HUES48 (cell line): ENCODE measurements around the gene IMP3.

ENCODE experiments used
- H3K27ac ChIP-seq: one replicate; pipeline ENCODE4 v1.7.0; 2013; ENCODE audit warnings: low read depth, low read length, inconsistent platforms
- H3K27me3 ChIP-seq: 2 replicates; pipeline ENCODE4 v1.6.1; 2013; ENCODE audit warnings: mild to moderate bottlenecking, low read length; ENCODE audit not compliant: control insufficient read depth, insufficient read depth
- H3K36me3 ChIP-seq: 2 replicates; pipeline ENCODE4 v1.6.1; 2013; ENCODE audit warnings: low read length; ENCODE audit not compliant: control insufficient read depth, insufficient read depth
- H3K4me1 ChIP-seq: 2 replicates; pipeline ENCODE4 v1.6.1; 2013; ENCODE audit warnings: mild to moderate bottlenecking, low read length; ENCODE audit not compliant: control insufficient read depth, insufficient read depth
- H3K4me3 ChIP-seq: 2 replicates; pipeline ENCODE4 v1.5.1; 2013; ENCODE audit warnings: mild to moderate bottlenecking, low read depth, low read length
- H3K9ac ChIP-seq: 2 replicates; pipeline ENCODE4 v1.6.1; 2013; ENCODE audit warnings: mild to moderate bottlenecking, low read depth, low read length, moderate library complexity
- H3K9me3 ChIP-seq: 2 replicates; pipeline ENCODE4 v1.6.1; 2013; ENCODE audit warnings: low read length; ENCODE audit not compliant: control insufficient read depth, insufficient read depth

IMP3 gene

GRCh38 chr15:75598361-75598760, 41.7 kb downstream of the IMP3 start:
- no peaks in the 10 kb centered on the region for H3K9me3 ChIP-seq
- H3K4me1 ChIP-seq, result no peaks in the 10 kb centered on the region
- no peak overlapping the region for H3K9ac ChIP-seq
- H3K27ac ChIP-seq, result no peak overlapping the region
- H3K36me3 ChIP-seq, result peaks cover 64% of the 10 kb centered on the region
- no peak overlapping the region for H3K4me3 ChIP-seq
- H3K27me3 ChIP-seq, result no peaks in the 10 kb centered on the region

- no peak overlapping the region for H3K9ac ChIP-seq
- H3K27ac ChIP-seq, result no peak overlapping the region
Measured at GRCh38 chr15:75597667-75598341, 42.2 kb downstream of the IMP3 start.

GRCh38 chr15:75596703-75597345, 43.2 kb downstream of the IMP3 start:
- Histone ChIP-seq H3K9ac (no peak overlapping the region), H3K9me3 (no peaks in the 10 kb centered on the region), H3K27me3 (no peaks in the 10 kb centered on the region), H3K4me3 (no peak overlapping the region), H3K27ac (no peak overlapping the region), H3K4me1 (no peaks in the 10 kb centered on the region), H3K36me3 (peaks cover 64% of the 10 kb centered on the region)

More at GRCh38 chr15:75597667-75598341, 42.2 kb downstream of the IMP3 start:
- Histone ChIP-seq H3K9me3 (no peaks in the 10 kb centered on the region), H3K36me3 (peaks cover 64% of the 10 kb centered on the region), H3K4me3 (no peak overlapping the region), H3K4me1 (no peaks in the 10 kb centered on the region), H3K27me3 (no peaks in the 10 kb centered on the region)

GRCh38 chr15:75594276-75594675, 45.7 kb downstream of the IMP3 start:
- H3K27me3 ChIP-seq, result no peaks in the 10 kb centered on the region
- H3K4me3 ChIP-seq, result no peak overlapping the region
- H3K27ac ChIP-seq, result no peak overlapping the region
- H3K9me3 ChIP-seq, result no peaks in the 10 kb centered on the region
- H3K4me1 ChIP-seq, result no peaks in the 10 kb centered on the region
- H3K9ac ChIP-seq, result no peak overlapping the region
- H3K36me3 ChIP-seq, result peaks cover 47% of the 10 kb centered on the region

GRCh38 chr15:75591655-75592364, 48.2 kb downstream of the IMP3 start:
- Histone ChIP-seq H3K27me3 (no peaks in the 10 kb centered on the region), H3K27ac (no peak overlapping the region), H3K9ac (no peak overlapping the region), H3K9me3 (no peaks in the 10 kb centered on the region), H3K4me1 (no peaks in the 10 kb centered on the region), H3K4me3 (no peak overlapping the region), H3K36me3 (peaks cover 23% of the 10 kb centered on the region)

GRCh38 chr15:75590239-75590638, 49.8 kb downstream of the IMP3 start:
- Histone ChIP-seq H3K27ac (no peak overlapping the region), H3K9me3 (no peaks in the 10 kb centered on the region), H3K4me1 (no peaks in the 10 kb centered on the region), H3K36me3 (peaks cover 8% of the 10 kb centered on the region; the same call in 1 of the 2 replicates), H3K4me3 (no peak overlapping the region), H3K27me3 (no peaks in the 10 kb centered on the region), H3K9ac (no peak overlapping the region)
